HG03060 (cell line): ENCODE results near the gene SPTBN5.

Experiments used
- ATAC-seq: cut with Tn5 transposase; IDR thresholded peaks from one replicate; pipeline ENCODE4 v1.9.1; 2021; ENCODE audit warnings: low read depth, moderate number of reproducible peaks; ENCODE audit not compliant: unreplicated experiment

SPTBN5 gene

DNA sequence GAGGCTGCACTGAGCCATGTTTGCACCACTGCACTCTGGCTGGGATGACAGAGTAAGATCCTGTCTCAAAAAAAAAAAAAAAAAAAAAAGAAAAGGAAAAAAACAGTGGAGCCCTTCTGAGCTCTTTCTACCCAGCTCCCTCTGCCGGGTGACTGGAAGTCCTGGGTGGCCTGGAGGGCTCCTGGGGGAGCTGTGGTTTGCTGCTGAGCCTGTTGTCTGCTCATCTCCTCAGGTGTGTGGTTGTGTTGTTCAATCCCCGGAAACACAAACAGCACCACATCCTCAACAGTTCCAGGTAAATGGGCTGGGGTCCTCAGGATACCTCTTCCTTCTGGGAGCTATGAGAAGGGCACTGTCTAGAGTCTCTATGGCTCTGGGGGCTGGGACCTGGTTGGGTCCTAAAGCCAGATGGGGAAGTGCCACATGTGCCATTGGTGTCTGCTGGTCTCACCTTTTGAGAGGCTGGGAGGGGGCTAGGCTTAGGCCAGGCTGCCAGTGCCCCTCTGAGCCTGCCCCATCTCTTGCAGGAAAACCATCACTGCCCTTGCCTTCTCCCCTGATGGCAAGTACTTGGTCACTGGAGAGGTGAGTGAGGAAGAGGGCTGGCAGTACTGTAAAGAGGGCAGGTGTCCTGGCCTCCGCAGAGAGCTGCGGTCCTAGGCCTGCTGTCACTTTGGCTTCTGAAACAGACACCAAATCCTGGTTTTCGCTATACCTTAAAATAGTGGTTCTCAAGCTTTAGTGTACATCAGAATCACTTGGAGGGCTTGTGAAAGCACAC, 83.0 kb downstream of the SPTBN5 start:
- ATAC-seq, result no peak

DNA sequence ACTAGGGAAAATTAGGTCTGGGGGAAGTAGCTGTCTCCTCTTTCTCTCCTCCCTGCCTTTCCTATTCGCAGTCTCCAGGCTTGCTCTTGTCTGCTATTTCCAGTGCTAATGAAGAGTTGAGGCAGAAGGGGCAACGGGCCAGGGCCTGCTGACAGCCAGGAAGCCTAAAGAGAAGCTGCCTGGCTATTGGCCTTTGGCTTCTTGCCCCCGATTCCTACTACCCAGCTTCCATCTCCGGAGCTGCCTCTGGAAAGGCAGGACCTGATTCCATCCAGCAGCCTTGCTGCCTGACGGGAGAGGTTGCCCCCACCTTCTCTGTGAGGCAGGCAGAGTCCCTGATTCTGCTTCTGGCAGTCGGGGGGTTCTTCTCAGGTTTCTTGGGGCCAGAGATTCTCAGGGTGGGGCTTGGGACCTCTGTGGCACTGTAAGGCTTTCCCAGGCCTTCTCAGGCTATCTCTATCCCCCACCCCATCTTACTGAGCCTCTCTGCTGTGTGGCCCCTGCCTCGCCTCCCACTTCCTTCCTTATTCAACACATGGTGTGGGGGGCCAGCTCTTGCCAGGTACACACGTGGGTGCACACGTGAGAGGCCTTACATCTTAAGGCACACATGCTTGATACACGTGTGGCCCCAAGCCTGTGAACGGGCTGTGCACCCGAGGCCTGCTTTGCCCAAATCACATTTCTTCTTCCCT, 84.2 kb downstream of the SPTBN5 start:
- no peak for ATAC-seq

DNA sequence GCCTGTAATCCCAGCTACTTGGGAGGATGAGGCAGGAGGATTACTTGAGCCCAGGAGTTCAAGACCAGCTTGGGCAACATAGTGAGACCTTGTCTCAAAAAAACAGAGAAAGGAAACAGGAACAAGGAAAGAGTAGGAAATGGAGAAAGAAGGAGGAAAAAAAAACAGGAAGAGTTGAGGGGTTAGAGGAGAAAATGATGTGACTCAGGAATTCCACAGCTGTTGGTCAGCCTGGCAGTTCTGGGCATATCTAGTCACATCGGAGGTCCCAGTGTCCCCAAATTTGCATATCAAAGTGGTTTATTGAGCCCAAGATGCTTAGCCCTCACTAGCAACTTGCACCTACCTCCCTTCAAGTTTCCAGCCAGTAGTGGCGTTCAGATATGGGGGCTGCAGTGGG, 84.7 kb downstream of the SPTBN5 start:
- no peak for ATAC-seq

GRCh38 chr15:41806291-41807181, 87.3 kb downstream of the SPTBN5 start:
- ATAC-seq, result no peak

- no peak for ATAC-seq
These were observed 88.1 kb downstream of the SPTBN5 start for GRCh38 chr15:41805711-41806110.

DNA sequence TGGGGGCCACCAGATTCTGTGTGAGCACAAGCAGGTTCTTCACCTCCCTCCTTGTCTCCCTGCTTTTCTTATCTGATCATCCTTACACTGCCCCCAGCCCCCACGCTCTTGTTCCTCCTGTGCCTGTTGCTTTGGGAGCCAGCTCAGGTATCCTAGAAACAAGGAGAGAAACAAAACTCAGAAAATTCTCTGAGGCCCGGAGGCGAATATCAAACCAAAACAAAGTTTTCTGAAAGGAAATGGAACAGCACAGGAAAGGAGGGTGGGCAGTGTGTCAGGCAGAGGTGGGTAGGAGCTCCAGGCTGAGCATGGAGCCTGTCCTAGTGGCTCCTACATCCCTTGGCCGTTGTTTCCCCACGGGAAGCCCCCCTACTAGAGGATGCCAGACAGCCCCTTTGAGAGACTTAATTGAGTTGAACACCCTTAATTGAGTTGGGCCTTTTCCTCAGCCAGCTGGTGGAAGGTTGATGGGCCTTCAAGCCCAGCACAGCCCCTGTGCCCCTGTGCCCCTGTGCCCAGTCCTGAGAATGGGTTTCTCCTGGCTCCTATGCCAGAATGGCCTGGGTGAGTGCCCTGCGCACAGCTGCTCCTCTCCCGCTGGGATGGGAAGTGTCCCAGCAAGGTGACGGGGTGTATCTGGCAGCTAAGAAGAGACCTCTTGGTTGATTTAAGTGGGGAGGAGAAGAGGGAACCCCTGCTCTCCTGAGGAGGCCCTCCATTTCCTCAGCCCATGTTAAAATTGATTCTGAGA, 88.8 kb downstream of the SPTBN5 start:
- no peak for ATAC-seq

GRCh38 chr15:41804361-41804760, 89.5 kb downstream of the SPTBN5 start:
- ATAC-seq, result no peak

DNA sequence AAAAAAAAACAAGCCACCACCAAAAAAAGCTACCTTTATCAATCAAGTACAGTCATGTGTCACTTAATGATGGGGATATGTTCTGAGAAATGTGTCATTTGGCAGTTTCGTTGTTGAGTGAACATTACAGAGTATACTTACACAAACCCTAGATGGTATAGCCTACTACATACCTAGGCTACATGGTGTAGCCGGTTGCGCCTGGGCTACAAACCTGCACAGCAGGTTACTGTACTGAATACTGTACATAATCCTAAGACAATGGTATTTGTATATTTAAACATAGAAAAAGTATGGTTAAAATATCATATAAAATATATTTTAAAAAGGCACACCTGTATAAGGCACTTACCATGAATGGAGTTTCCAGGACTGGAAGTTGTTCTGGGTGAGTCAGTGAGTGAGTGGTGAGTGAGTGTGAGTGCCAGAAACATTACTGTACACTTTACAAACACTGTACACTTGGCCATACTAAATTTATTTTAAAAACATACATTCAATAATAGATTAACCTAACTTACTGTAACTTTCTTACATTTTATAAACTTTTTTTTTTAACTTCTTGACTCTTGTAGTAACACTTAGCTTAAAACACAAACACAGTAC, 91.9 kb downstream of the SPTBN5 start:
- ATAC-seq, result no peak

DNA sequence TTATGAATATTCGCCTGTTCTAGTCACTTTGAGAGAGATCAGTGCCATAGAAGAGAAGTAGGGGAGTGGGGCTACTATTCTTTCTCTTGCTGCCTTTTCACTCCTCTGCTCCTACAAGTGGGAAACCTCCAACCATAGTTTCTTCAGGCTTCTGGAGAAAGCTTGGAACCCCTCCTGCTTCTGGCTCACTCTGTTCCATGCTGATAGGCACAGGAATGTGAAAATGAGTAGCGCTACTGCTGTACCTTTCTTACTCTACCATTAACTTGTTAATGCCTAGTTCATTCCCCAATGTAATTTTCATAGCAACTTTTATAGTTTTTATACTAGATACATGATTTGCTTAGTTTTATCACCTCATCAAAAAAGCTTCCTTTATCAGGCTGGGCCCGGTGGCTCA, 92.7 kb downstream of the SPTBN5 start:
- ATAC-seq, result no peak

DNA sequence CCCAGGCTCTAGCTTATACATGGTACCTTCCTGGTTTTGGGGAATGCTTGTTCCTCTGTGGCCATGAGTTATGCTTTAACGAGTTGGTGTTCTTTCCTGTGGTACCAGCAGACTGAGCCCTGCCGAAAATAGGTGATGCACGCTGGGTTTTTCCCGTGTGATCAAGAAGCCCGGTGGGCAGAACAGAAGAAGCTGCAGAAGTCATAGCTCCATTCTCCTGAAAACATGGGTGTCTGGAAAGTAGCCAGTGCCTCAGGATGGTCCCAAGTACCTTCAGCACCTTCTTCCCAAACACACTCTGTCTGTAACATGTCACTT, 94.4 kb downstream of the SPTBN5 start:
- no peak for ATAC-seq

DNA sequence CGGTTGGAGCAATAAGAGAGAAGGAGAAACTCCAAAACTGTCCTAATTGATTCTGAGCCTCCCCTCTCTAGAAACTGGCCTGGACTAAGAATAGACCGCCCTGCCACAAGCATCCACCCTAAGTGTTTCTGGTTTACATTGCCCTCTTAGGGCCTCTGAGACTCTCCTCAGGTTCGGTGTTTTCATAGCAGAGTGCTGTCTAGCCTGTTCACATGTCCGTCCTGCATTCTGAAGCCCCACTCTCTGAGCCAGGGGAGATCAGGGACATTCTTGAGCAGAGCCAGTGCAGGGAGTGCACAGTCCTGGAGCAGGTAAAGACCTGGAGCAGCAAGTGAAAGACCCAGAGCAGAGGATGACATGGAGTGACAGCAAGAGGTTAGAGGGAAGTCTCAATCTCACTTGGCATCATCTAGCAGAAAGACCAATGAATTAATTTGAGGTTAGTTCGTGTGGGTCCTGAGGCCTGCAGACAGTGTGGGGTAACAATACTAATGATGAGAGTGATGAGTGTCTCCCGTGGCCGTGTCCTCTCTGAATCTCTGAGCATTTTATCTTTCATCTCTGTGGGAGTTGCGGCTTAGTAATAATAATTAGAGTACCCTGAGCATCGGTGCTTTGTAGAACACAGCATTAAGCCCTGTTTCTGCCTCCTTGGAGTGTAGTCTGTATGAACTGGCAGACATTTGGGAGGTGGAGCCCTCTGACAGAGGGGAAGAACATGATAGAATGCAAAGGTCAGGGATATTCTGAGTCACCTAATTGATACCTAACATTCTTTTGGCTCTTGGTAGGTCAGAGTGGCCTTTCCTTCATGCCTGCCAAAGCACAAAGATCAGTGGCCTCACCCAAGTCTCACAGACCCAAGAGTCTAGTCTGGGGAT, 95.0 kb downstream of the SPTBN5 start:
- no peak for ATAC-seq
